ENCODE data around the gene GORAB.

Gene GORAB
- long read RNA-seq, donor 1, transcript GORAB-202 (5 exons, 2,189 nt), result major isoform, 6 of 11 reads
- long read RNA-seq, donor 1, partial matches to known transcripts, result 5 of 11 reads
- long read RNA-seq, donor 1, other reads (novel, unspliced or antisense), result 0 of 11 reads
- long read RNA-seq, donor 2, partial matches to known transcripts, result 0 of 4 reads
- long read RNA-seq, donor 2, other reads (novel, unspliced or antisense), result 0 of 4 reads
- long read RNA-seq, donor 3, partial matches to known transcripts, result 0 of 3 reads
- long read RNA-seq, donor 3, other reads (novel, unspliced or antisense), result 0 of 3 reads
- long read RNA-seq, donor 4, transcript GORAB-202 (5 exons, 2,189 nt), result major isoform, 5 of 8 reads
- long read RNA-seq, donor 4, partial matches to known transcripts, result 0 of 8 reads
- long read RNA-seq, donor 4, other reads (novel, unspliced or antisense), result 0 of 8 reads
- long read RNA-seq, donor 5, transcript GORAB-202 (5 exons, 2,189 nt), result major isoform, 8 of 13 reads
- long read RNA-seq, donor 5, partial matches to known transcripts, result 0 of 13 reads
- long read RNA-seq, donor 5, other reads (novel, unspliced or antisense), result 0 of 13 reads
- long read RNA-seq, donor 6, partial matches to known transcripts, result 0 of 5 reads
- long read RNA-seq, donor 6, other reads (novel, unspliced or antisense), result 0 of 5 reads
- long read RNA-seq, donor 7, partial matches to known transcripts, result 0 of 5 reads
- long read RNA-seq, donor 7, other reads (novel, unspliced or antisense), result 0 of 5 reads
- long read RNA-seq, donor 8, partial matches to known transcripts, result 0 of 3 reads
- long read RNA-seq, donor 8, other reads (novel, unspliced or antisense), result 0 of 3 reads

GRCh38 chr1:170531758-170532657 lies at the start of gene GORAB:
TSS of gene GORAB (plus strand) at chr1:170532166. CDS start at chr1:170532224, 58 bp downstream.
- DNase-seq, result peak; percentile 98

GRCh38 chr1:170483051-170483450 lies 48.9 kb upstream of the GORAB start:
- DNase-seq, result no peak

GRCh38 chr1:170487503-170487902 lies 44.5 kb upstream of the GORAB start:
- no peak for DNase-seq

GRCh38 chr1:170491291-170491690 lies 40.7 kb upstream of the GORAB start:
- DNase-seq, result no peak

GRCh38 chr1:170494369-170494768 lies 37.6 kb upstream of the GORAB start:
- no peak for DNase-seq

- no peak for DNase-seq
These were observed 37.0 kb upstream of the GORAB start for GRCh38 chr1:170495006-170495405.

- no peak for DNase-seq
These were observed 33.1 kb upstream of the GORAB start for GRCh38 chr1:170498876-170499275.

- no peak for DNase-seq
These were observed 28.3 kb upstream of the GORAB start for GRCh38 chr1:170503665-170504064.

- no peak for DNase-seq
These were observed 21.8 kb upstream of the GORAB start for GRCh38 chr1:170510163-170510562.

- no peak for DNase-seq
These were observed 20.9 kb upstream of the GORAB start for GRCh38 chr1:170511038-170511437.

GRCh38 chr1:170513138-170513537 lies 18.8 kb upstream of the GORAB start:
- no peak for DNase-seq

GRCh38 chr1:170518185-170518834 lies 13.7 kb upstream of the GORAB start:
- DNase-seq, result no peak

- no peak for DNase-seq
These were observed 13.0 kb upstream of the GORAB start for GRCh38 chr1:170518965-170519364.

- DNase-seq, result no peak
These were observed 11.4 kb upstream of the GORAB start for GRCh38 chr1:170520601-170521000.

- DNase-seq, result no peak
These were observed 10.1 kb upstream of the GORAB start for GRCh38 chr1:170521818-170522217.

GRCh38 chr1:170530972-170531757 lies 801 bp upstream of the GORAB start:
- peak; percentile 27 for DNase-seq

- DNase-seq, result no peak
These were observed 1.3 kb downstream of the GORAB start for GRCh38 chr1:170533298-170533697.

- DNase-seq, result no peak
These were observed 2.7 kb downstream of the GORAB start for GRCh38 chr1:170534626-170535147.

GRCh38 chr1:170535418-170535817 lies 3.5 kb downstream of the GORAB start:
- no peak for DNase-seq

- no peak for DNase-seq
These were observed 5.1 kb downstream of the GORAB start for GRCh38 chr1:170536924-170537551.
